H9 (cell line): Measurements from ENCODE around the gene LRRC3B. TPM values are rescaled to one million over a fixed set of nuclear protein-coding genes. Genes with fewer than 3 reads are reported as not detected.

Experiments
- DNase-seq: peaks from one replicate; pipeline ENCODE4 v3.0.0-alpha.2; 2017
- H2AFZ ChIP-seq: one replicate; pipeline ENCODE4 v1.6.1; 2013; ENCODE audit warnings: mild to moderate bottlenecking, low read length, control low read depth, moderate library complexity
- H2AK5ac ChIP-seq: 2 replicates; pipeline ENCODE4 v1.6.1; 2013; ENCODE audit warnings: low read length, control low read depth, mixed read lengths; ENCODE audit not compliant: insufficient read length
- H2BK120ac ChIP-seq: one replicate; pipeline ENCODE4 v1.6.1; 2013; ENCODE audit warnings: low read depth, mild to moderate bottlenecking, low read length, control low read depth, inconsistent platforms; ENCODE audit not compliant: poor library complexity, severe bottlenecking
- H2BK12ac ChIP-seq: 2 replicates; pipeline ENCODE4 v1.6.1; 2013; ENCODE audit warnings: low read length, control low read depth, mixed read lengths, low read depth; ENCODE audit not compliant: insufficient read length
- H2BK15ac ChIP-seq: 2 replicates; pipeline ENCODE4 v1.6.1; 2013; ENCODE audit warnings: low read depth, low read length, control low read depth
- H2BK20ac ChIP-seq: one replicate; pipeline ENCODE4 v1.6.1; 2013; ENCODE audit warnings: low read depth, mild to moderate bottlenecking, low read length, control low read depth, inconsistent platforms; ENCODE audit not compliant: poor library complexity, severe bottlenecking
- H2BK5ac ChIP-seq: 2 replicates; pipeline ENCODE4 v1.6.1; 2013; ENCODE audit warnings: low read length, control low read depth, mixed read lengths; ENCODE audit not compliant: insufficient read length
- H3K14ac ChIP-seq: 2 replicates; pipeline ENCODE4 v1.6.1; 2013; ENCODE audit warnings: low read length, control low read depth; ENCODE audit not compliant: insufficient read depth
- H3K18ac ChIP-seq: 2 replicates; pipeline ENCODE4 v1.6.1; 2013; ENCODE audit warnings: low read depth, mild to moderate bottlenecking, mixed read lengths, low read length, control low read depth; ENCODE audit not compliant: insufficient read length
- H3K23ac ChIP-seq: 2 replicates; pipeline ENCODE4 v1.6.1; 2013; ENCODE audit warnings: low read length, control low read depth, mixed read lengths, low read depth; ENCODE audit not compliant: insufficient read length
- H3K23me2 ChIP-seq: 2 replicates; pipeline ENCODE4 v1.6.1; 2013; ENCODE audit warnings: low read depth, mild to moderate bottlenecking, mixed read lengths, low read length, control low read depth; ENCODE audit not compliant: insufficient read length, poor library complexity, severe bottlenecking
- H3K27ac ChIP-seq: 2 replicates; pipeline ENCODE4 v1.5.1; 2013; ENCODE audit warnings: low read length, control low read depth, mixed read lengths, low read depth; ENCODE audit not compliant: insufficient read length
- H3K27me3 ChIP-seq: 2 replicates; pipeline ENCODE4 v1.6.1; 2013; ENCODE audit warnings: low read length, control low read depth, inconsistent platforms; ENCODE audit not compliant: insufficient read depth
- H3K4ac ChIP-seq: 2 replicates; pipeline ENCODE4 v1.6.1; 2013; ENCODE audit warnings: low read depth, mild to moderate bottlenecking, control low read depth, inconsistent platforms, low read length, moderate library complexity
- H3K4me1 ChIP-seq: 2 replicates; pipeline ENCODE4 v1.6.1; 2013; ENCODE audit warnings: low read length, control low read depth, inconsistent platforms; ENCODE audit not compliant: insufficient read depth
- H3K4me2 ChIP-seq: 2 replicates; pipeline ENCODE4 v1.6.1; 2013; ENCODE audit warnings: low read length, control low read depth, mixed read lengths; ENCODE audit not compliant: insufficient read length, insufficient read depth
- H3K56ac ChIP-seq: 2 replicates; pipeline ENCODE4 v1.6.1; 2013; ENCODE audit warnings: low read depth, mild to moderate bottlenecking, mixed read lengths, low read length, control low read depth; ENCODE audit not compliant: insufficient read length
- H3K79me1 ChIP-seq: 2 replicates; pipeline ENCODE4 v1.6.1; 2013; ENCODE audit warnings: low read depth, mild to moderate bottlenecking, moderate library complexity, low read length, control low read depth, inconsistent platforms; ENCODE audit not compliant: insufficient read depth, poor library complexity, severe bottlenecking
- H3K79me2 ChIP-seq: 2 replicates; pipeline ENCODE4 v1.6.1; 2013; ENCODE audit warnings: low read length, control low read depth, inconsistent platforms; ENCODE audit not compliant: insufficient read depth
- H3K9ac ChIP-seq: 2 replicates; pipeline ENCODE4 v1.6.1; 2013; ENCODE audit warnings: low read length, control low read depth, mixed read lengths; ENCODE audit not compliant: insufficient read length; ENCODE audit errors: extremely low read depth
- H3K9me3 ChIP-seq: one replicate; pipeline ENCODE4 v1.6.1; 2013; ENCODE audit warnings: low read depth, low read length, inconsistent platforms; ENCODE audit not compliant: control insufficient read depth
- H3T11ph ChIP-seq: one replicate; pipeline ENCODE4 v1.6.1; 2013; ENCODE audit warnings: mild to moderate bottlenecking, low read length, control low read depth, inconsistent platforms
- H4K20me1 ChIP-seq: one replicate; pipeline ENCODE4 v1.6.1; 2013; ENCODE audit not compliant: control insufficient read depth, insufficient read length, insufficient read depth
- H4K5ac ChIP-seq: 2 replicates; pipeline ENCODE4 v1.6.1; 2013; ENCODE audit warnings: low read depth, mild to moderate bottlenecking, mixed read lengths, low read length, control low read depth; ENCODE audit not compliant: insufficient read length
- H4K8ac ChIP-seq: replicated peaks from 2 replicates; pipeline ENCODE4 v1.6.1; 2013; ENCODE audit warnings: low read length, control low read depth, mixed read lengths, low read depth; ENCODE audit not compliant: insufficient read length
- H4K91ac ChIP-seq: 2 replicates; pipeline ENCODE4 v1.6.1; 2013; ENCODE audit warnings: low read depth, mild to moderate bottlenecking, moderate library complexity, mixed read lengths, low read length, control low read depth; ENCODE audit not compliant: insufficient read length
- H3K27ac Mint-ChIP-seq, 3 experiments: 2 replicates in 2 of 3; 3 replicates in 1 of 3; pipeline ENCODE4 v1.8.0; 2020 to 2021; ENCODE audit warnings: mixed read lengths in 3 of 3, mild to moderate bottlenecking in 1 of 3, moderate library complexity in 1 of 3
- H3K27me3 Mint-ChIP-seq: 2 replicates; pipeline ENCODE4 v1.8.0; 2021; ENCODE audit warnings: low read depth, mild to moderate bottlenecking, moderate library complexity, mixed read lengths
- H3K36me3 Mint-ChIP-seq, 3 experiments: 2 replicates in 2 of 3; 3 replicates in 1 of 3; pipeline ENCODE4 v1.8.0; 2020 to 2021; ENCODE audit warnings: low read depth in 3 of 3, mixed read lengths in 3 of 3; ENCODE audit not compliant: insufficient read depth in 1 of 3
- H3K4me1 Mint-ChIP-seq, 2 experiments: 2 replicates each; pipeline ENCODE4 v1.8.0; 2020; ENCODE audit warnings: mixed read lengths in 2 of 2
- H3K4me3 Mint-ChIP-seq, 2 experiments: 2 replicates in 1 of 2; 3 replicates in 1 of 2; pipeline ENCODE4 v1.8.0; 2020 to 2021; ENCODE audit warnings: mild to moderate bottlenecking in 2 of 2, mixed read lengths in 2 of 2, moderate library complexity in 1 of 2
- H3K9me3 Mint-ChIP-seq, 2 experiments: 2 replicates in 1 of 2; 3 replicates in 1 of 2; pipeline ENCODE4 v1.8.0; 2020; ENCODE audit warnings: mild to moderate bottlenecking in 2 of 2, mixed read lengths in 2 of 2, moderate library complexity in 1 of 2
- CTCF ChIP-seq: fragments of 200-600 bp; sonication (generic); conservative IDR thresholded peaks from 3 replicates; pipeline ENCODE4 v1.8.0; 2021; ENCODE audit warnings: antibody characterized with exemption, mild to moderate bottlenecking
- WGBS: extraction: QIAGEN DNeasy Blood & Tissue Kit; methylation state at CpG from one replicate; pipeline ENCODE4 v1.1.7; 2013; ENCODE audit warnings: missing lambda C conversion rate, low lambda C conversion rate, mixed read lengths; ENCODE audit not compliant: insufficient read length; ENCODE audit errors: extremely low coverage; 5-methylcytosine and 5-hydroxymethylcytosine counted together
- total RNA-seq: library from RNA; stranded (reverse); gene quantifications from 2 replicates; pipeline ENCODE4 v1.2.1, GENCODE V29; 2021

Gene LRRC3B
- total RNA-seq, 1 experiment from 2014 or later, result 0.35 TPM

GRCh38 chr3:26719134-26719533 lies 96.6 kb downstream of the LRRC3B start:
- H3K9ac ChIP-seq, result no peak overlapping the region
- no peak overlapping the region for H3K4me2 ChIP-seq
- H3K23ac ChIP-seq, result no peak overlapping the region
- H2BK20ac ChIP-seq, result no peak overlapping the region
- H4K91ac ChIP-seq, result no peak overlapping the region
- H2BK15ac ChIP-seq, result no peak overlapping the region
- no peak overlapping the region for H2BK12ac ChIP-seq
- no peak overlapping the region for H2BK120ac ChIP-seq
- H2AFZ ChIP-seq, result no peak overlapping the region
- peaks cover 6 to 12% of the 10 kb centered on the region in 2 experiments; a peak in 4 of 5 replicates for H3K9me3 Mint-ChIP-seq
- no CpG with 5 or more reads among the region's 4 CpGs for WGBS
- peaks cover 13 to 20% of the 10 kb centered on the region in 2 experiments; a peak in 3 of 4 replicates for H3K4me1 Mint-ChIP-seq
- no peaks in the 10 kb centered on the region; the same call in 1 of the 2 replicates for H3K27me3 Mint-ChIP-seq
- no peak overlapping the region for H4K8ac ChIP-seq
- no peaks in the 10 kb centered on the region for H3K27me3 ChIP-seq
- peaks cover 2 to 15% (median 14%) of the 10 kb centered on the region in 3 experiments; a peak in 6 of 7 replicates for H3K36me3 Mint-ChIP-seq
- no peak overlapping the region for H2BK5ac ChIP-seq
- no peaks in the 10 kb centered on the region for H3K4me1 ChIP-seq
- H4K20me1 ChIP-seq, result no peaks in the 10 kb centered on the region
- H4K5ac ChIP-seq, result no peak overlapping the region
- TF ChIP-seq CTCF, result no peak
- no peak overlapping the region for H3K27ac ChIP-seq
- H3K27ac Mint-ChIP-seq, result peak overlapping the region in 2 of 3 experiments; percentile 8 to 37; a peak in 2 of 7 replicates
- H3K4ac ChIP-seq, result no peak overlapping the region
- no peak overlapping the region for H3K18ac ChIP-seq
- H3K4me3 Mint-ChIP-seq, result no peak overlapping the region
- H3K9me3 ChIP-seq, result no peaks in the 10 kb centered on the region
- H3K79me2 ChIP-seq, result no peaks in the 10 kb centered on the region
- no peak overlapping the region for H2AK5ac ChIP-seq
- no peaks in the 10 kb centered on the region for H3K23me2 ChIP-seq
- H3K56ac ChIP-seq, result no peak overlapping the region
- H3K79me1 ChIP-seq, result no peaks in the 10 kb centered on the region
- DNase-seq, result no peak
- no peak overlapping the region for H3K14ac ChIP-seq
- H3T11ph ChIP-seq, result no peak overlapping the region
